Sigmoid colon (tissue), 7 donors: ENCODE results near the gene ARMH3. TPM values are rescaled to one million over a fixed set of nuclear protein-coding genes. Genes with fewer than 3 reads are reported as not detected.

Experiments used
- DNase-seq: peaks from one replicate; pipeline ENCODE4 v3.0.0-alpha.2; 2019
- H3K27ac ChIP-seq, 4 donors: fragments of 200-600 bp; sonication (generic); one replicate each; pipeline ENCODE4 v1.5.1; 2016 to 2019; ENCODE audit warnings: mild to moderate bottlenecking in 1 of 4
- H3K27me3 ChIP-seq, 3 donors: fragments of 200-600 bp; sonication (generic); one replicate each; pipeline ENCODE4 v1.5.1; 2019; ENCODE audit warnings: mild to moderate bottlenecking in 1 of 3
- H3K36me3 ChIP-seq, 4 donors: fragments of 200-600 bp; sonication (generic); one replicate each; pipeline ENCODE4 v1.5.1; 2016 to 2019
- H3K4me1 ChIP-seq, 4 donors: fragments of 200-600 bp; sonication (generic); one replicate each; pipeline ENCODE4 v1.5.1; 2017 to 2019
- H3K4me3 ChIP-seq, 4 donors: fragments of 200-600 bp; sonication (generic); one replicate each; pipeline ENCODE4 v1.5.1; 2017 to 2019; ENCODE audit warnings: mild to moderate bottlenecking in 2 of 4, moderate library complexity in 1 of 4
- H3K9me3 ChIP-seq, 4 donors: fragments of 200-600 bp in 3 of 4; sonication (generic) in 3 of 4; one replicate each; pipeline versions ENCODE4 v1.5.1 to v1.6.1; 2013 to 2019
- CTCF ChIP-seq, 4 experiments: fragments of 450-650 bp in 3 of 4; fragments of 200-600 bp in 1 of 4; IDR thresholded peaks; one replicate each; pipeline ENCODE4 v1.5.1; 2016 to 2019; ENCODE audit warnings: antibody characterized with exemption in 4 of 4, mild to moderate bottlenecking in 3 of 4, moderate library complexity in 2 of 4
- EP300 ChIP-seq, 4 donors: sonication (generic); formaldehyde crosslinking; IDR thresholded peaks; one replicate each; pipeline ENCODE4 v1.6.1; 2017; ENCODE audit warnings: antibody characterized with exemption in 4 of 4
- POLR2A ChIP-seq, 2 donors: fragments of 450-650 bp; IDR thresholded peaks; one replicate each; pipeline ENCODE4 v1.6.1; 2016; ENCODE audit warnings: antibody characterized with exemption in 2 of 2, mild to moderate bottlenecking in 2 of 2, moderate library complexity in 2 of 2
- POLR2AphosphoS5 ChIP-seq, 4 donors: sonication (generic); formaldehyde crosslinking; IDR thresholded peaks; one replicate each; pipeline ENCODE4 v1.6.1; 2017; ENCODE audit warnings: antibody characterized with exemption in 4 of 4
- WGBS, 2 donors: extraction: QIAGEN DNeasy Blood & Tissue Kit; methylation state at CpG; one replicate each; pipeline ENCODE4 v1.1.7; 2013; 5-methylcytosine and 5-hydroxymethylcytosine counted together
- intact Hi-C: fragments of 100-400 bp; cut with DNase I; formaldehyde crosslinking; loops from one replicate; pipeline ENCODE4 v1.15.1; 2023
- polyA plus RNA-seq, 3 donors: library from polyadenylated mRNA; stranded (reverse); fragments of 200-250 nt; gene quantifications; one replicate each; pipeline ENCODE4 v1.2.3, GENCODE V29; 2013
- total RNA-seq, 4 donors: library from RNA; depleted of rRNA; stranded (reverse); fragments of >200 nt; gene quantifications; one replicate each; pipeline ENCODE4 v1.1.0, GENCODE V29; 2016
- donor health status: healthy with polysubstance abuse.
- donor health status: Bipolar disorder and iron deficiency.
- donor health status: healthy.

Gene ARMH3
- total and polyA plus RNA-seq, 7 donors = 17.4 to 23.2 (median 19.1) TPM

- Histone ChIP-seq H3K9me3 (no peaks in the 10 kb centered on the region), H3K36me3 (no peaks in the 10 kb centered on the region), H3K27me3 (no peaks in the 10 kb centered on the region), H3K4me3 (no peak overlapping the region), H3K27ac (no peak overlapping the region), H3K4me1 (peaks cover 0 to 12% (median 12%) of the 10 kb centered on the region in 4 donors)
- 69 to 80% methylated on average over 2 of the region's 2 CpGs for WGBS, 2 donors
- TF ChIP-seq EP300 (IDR thresholded peaks at IDR 0.05) (no peak), POLR2AphosphoS5 (IDR thresholded peaks at IDR 0.05) (no peak), CTCF (IDR thresholded peaks at IDR 0.05) (no peak), POLR2A (IDR thresholded peaks at IDR 0.05) (no peak)
- DNase-seq = no peak
- intact Hi-C loops = no loop called here
Measured at GRCh38 chr10:101881036-101881774, 174.8 kb downstream of the ARMH3 start.

DNA sequence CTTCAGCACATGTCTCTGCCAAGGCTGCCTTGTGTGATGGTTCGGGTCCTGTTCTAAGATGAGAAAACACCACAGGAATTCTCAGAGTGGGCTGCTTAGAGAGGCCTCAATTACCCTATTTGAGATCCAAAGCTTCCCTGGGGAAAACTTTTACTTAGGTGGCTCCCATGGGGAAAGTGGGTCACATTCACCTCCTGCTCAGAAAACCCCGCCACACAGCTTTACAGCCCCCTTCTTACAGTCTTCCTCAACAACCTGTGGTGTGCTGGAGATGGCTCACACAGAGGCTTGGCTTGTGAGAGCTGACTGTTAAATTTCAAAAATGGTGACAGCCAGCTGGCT, 175.8 kb downstream of the ARMH3 start:
- TF ChIP-seq EP300 (IDR thresholded peaks at IDR 0.05) (no peak), POLR2A (IDR thresholded peaks at IDR 0.05) (no peak), CTCF (IDR thresholded peaks at IDR 0.05) (no peak), POLR2AphosphoS5 (IDR thresholded peaks at IDR 0.05) (no peak)

DNA sequence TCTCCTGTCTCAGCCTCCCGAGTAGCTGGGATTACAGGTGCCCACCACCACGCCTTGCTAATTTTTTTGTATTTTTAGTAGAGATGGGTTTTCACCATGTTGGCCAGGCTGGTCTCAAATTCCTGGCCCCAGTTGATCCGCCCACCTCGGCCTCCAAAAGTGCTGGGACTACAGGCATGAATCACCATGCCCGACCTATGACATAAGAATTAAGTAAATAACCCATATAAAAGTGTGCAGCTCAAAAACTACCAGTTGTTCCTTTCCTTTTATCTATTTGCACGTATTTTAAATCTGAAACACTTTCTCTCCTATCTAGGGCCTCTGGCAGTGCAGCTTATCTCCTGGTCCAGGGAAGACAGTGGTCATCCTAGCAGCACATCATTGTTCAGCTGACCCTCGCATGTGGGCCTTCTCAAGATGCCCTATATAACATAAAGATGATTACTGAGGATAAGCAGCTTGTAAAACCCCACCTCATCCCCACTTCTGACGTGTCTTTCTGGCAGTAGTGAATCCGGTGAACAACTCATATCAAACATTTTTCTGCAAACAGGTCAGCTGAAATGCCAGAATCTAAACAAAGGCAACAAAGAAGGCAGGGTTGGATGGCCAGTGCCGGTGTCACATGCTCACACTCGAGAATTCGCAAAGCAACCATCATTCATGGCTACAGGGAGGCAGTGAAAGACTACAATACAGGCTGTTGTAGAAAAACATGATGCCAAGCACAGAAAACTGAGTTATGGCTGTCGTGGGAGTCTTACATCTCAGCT, 176.3 kb downstream of the ARMH3 start:
- 90% methylated on average over 13 of the region's 13 CpGs for WGBS, 2 donors
- no peak overlapping the region for H3K4me3 ChIP-seq
- no peaks in the 10 kb centered on the region for H3K27me3 ChIP-seq
- TF ChIP-seq EP300 (IDR thresholded peaks at IDR 0.05) = no peak
- TF ChIP-seq POLR2A (IDR thresholded peaks at IDR 0.05) = no peak
- no peak for TF ChIP-seq CTCF (IDR thresholded peaks at IDR 0.05)
- TF ChIP-seq POLR2AphosphoS5 (IDR thresholded peaks at IDR 0.05) = no peak
- intact Hi-C loops = no loop called here
- H3K27ac ChIP-seq = no peak overlapping the region
- no peak for DNase-seq
- H3K36me3 ChIP-seq = no peaks in the 10 kb centered on the region
- no peaks in the 10 kb centered on the region for H3K9me3 ChIP-seq
- H3K4me1 ChIP-seq = peaks cover 0 to 12% (median 12%) of the 10 kb centered on the region in 4 donors

More for the DNA sequence above, 175.8 kb downstream of the ARMH3 start:
- Histone ChIP-seq H3K9me3 (no peaks in the 10 kb centered on the region), H3K4me3 (no peak overlapping the region), H3K27me3 (no peaks in the 10 kb centered on the region), H3K4me1 (peaks cover 0 to 12% (median 12%) of the 10 kb centered on the region in 4 donors), H3K27ac (no peak overlapping the region), H3K36me3 (no peaks in the 10 kb centered on the region)
- intact Hi-C loops = no loop called here
- 93 to 95% methylated on average over 2 of the region's 2 CpGs for WGBS, 2 donors
- DNase-seq = no peak

DNA sequence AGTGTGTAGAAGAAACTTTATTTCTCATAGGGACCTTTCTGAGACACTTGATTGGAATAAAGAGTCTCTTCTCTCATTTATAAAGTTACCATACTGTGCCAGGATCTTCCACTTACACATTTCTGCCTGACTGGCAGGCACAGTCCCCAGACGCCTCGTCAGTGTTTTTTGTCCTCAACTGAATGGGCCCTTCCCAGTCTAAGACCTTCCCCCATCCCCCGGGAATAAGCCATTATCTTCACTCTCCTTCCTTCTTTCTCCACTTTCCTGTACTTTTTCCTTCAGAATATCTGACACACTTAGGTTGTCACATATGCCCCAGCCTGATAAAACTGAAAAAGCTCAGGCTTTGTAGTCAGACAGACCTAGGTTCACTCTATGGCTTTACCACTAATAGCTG, 177.1 kb downstream of the ARMH3 start:
- intact Hi-C loops = no loop called here
- H3K9me3 ChIP-seq = no peaks in the 10 kb centered on the region
- H3K27me3 ChIP-seq = no peaks in the 10 kb centered on the region
- no peak overlapping the region for H3K4me3 ChIP-seq
- H3K4me1 ChIP-seq = peaks cover 0 to 12% (median 12%) of the 10 kb centered on the region in 4 donors
- 91 to 93% methylated on average over 3 of the region's 3 CpGs for WGBS, 2 donors
- TF ChIP-seq CTCF (IDR thresholded peaks at IDR 0.05) (no peak), POLR2AphosphoS5 (IDR thresholded peaks at IDR 0.05) (no peak), POLR2A (IDR thresholded peaks at IDR 0.05) (no peak), EP300 (IDR thresholded peaks at IDR 0.05) (no peak)
- no peak overlapping the region for H3K27ac ChIP-seq
- no peaks in the 10 kb centered on the region for H3K36me3 ChIP-seq
- DNase-seq = no peak
